Epithelial cell of proximal tubule (primary cell): Measurements from ENCODE around the gene LENG9. TPM values are rescaled to one million over a fixed set of nuclear protein-coding genes. Genes with fewer than 3 reads are reported as not detected.
"Not testable (repeated sequence)": the region's sequence is repeated elsewhere in the genome, so short reads cannot be mapped to it uniquely, and the experiment has no call there.

Source experiments
- DNase-seq: peaks from one replicate; pipeline ENCODE4 v3.0.0-alpha.2; 2011; ENCODE audit warnings: low read depth
- H3K4me3 ChIP-seq: 2 replicates; pipeline ENCODE4 v1.5.1; 2011; ENCODE audit warnings: low read depth, mild to moderate bottlenecking, low read length
- total RNA-seq: library from RNA; depleted of rRNA; stranded (reverse); fragments of >200 nt; gene quantifications from 2 replicates; pipeline ENCODE4 v1.2.3, GENCODE V29; 2015
- TF ChIP-seq, protein P1 (sequence below): conservative IDR thresholded peaks from 2 replicates; pipeline ENCODE4 v1.5.1; 2012; ENCODE audit warnings: low read depth, mild to moderate bottlenecking, low read length

LENG9 gene
- total RNA-seq, 1 donor from 2014 or later = 4.1 TPM

DNA sequence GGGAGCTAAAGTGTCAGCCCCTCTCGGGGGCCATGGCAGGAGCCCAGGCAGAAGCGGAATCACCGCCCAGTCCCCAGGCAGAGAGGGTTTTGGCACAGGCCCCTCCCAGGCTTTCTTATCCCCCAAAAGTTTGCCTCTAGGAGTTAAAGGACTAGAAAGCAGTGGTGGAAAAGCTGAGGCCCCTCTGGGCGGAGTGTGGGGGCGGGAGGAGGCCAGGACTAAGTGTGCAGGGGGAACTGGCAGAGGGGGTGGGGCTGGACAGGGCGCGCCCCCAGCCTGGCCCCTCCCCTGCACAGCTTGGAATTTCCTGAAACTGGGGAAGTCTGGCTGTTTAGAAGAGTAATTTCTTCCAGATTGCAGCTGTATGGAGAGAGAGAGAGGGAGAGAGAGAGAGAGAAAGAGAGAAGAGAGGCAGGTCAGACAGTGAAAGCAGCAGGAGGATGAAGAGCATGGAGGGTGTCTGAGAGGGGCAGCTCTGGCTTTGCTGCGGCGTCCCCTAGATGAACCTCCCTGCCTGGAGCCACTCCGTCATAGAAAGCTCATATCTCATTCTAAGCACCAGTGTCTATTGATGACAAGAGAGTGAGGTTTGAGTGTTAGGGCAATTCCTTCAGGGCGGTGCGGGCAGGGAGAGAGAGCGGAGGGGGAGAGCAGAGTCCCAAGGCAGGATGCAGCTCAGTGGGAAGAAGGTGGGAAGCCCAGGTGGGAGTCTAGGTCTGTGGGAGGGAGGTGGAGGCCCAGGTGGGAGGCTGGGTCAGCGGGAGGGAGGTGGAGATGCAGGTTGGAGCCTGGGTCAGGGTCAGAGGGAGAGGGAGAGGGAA, 9.7 kb upstream of the LENG9 start, which contains the start of gene CDC42EP5:
TSS of gene CDC42EP5 (minus strand) at position 226 of the 821 bp plus-strand sequence. CDS start 7,749 bp downstream, outside the sequence.
- no peak for DNase-seq
- peak within 1 kb of the TSS; percentile 47 for H3K4me3 ChIP-seq
- TF ChIP-seq, protein P1, sequence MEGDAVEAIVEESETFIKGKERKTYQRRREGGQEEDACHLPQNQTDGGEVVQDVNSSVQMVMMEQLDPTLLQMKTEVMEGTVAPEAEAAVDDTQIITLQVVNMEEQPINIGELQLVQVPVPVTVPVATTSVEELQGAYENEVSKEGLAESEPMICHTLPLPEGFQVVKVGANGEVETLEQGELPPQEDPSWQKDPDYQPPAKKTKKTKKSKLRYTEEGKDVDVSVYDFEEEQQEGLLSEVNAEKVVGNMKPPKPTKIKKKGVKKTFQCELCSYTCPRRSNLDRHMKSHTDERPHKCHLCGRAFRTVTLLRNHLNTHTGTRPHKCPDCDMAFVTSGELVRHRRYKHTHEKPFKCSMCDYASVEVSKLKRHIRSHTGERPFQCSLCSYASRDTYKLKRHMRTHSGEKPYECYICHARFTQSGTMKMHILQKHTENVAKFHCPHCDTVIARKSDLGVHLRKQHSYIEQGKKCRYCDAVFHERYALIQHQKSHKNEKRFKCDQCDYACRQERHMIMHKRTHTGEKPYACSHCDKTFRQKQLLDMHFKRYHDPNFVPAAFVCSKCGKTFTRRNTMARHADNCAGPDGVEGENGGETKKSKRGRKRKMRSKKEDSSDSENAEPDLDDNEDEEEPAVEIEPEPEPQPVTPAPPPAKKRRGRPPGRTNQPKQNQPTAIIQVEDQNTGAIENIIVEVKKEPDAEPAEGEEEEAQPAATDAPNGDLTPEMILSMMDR = peak; percentile 28

DNA sequence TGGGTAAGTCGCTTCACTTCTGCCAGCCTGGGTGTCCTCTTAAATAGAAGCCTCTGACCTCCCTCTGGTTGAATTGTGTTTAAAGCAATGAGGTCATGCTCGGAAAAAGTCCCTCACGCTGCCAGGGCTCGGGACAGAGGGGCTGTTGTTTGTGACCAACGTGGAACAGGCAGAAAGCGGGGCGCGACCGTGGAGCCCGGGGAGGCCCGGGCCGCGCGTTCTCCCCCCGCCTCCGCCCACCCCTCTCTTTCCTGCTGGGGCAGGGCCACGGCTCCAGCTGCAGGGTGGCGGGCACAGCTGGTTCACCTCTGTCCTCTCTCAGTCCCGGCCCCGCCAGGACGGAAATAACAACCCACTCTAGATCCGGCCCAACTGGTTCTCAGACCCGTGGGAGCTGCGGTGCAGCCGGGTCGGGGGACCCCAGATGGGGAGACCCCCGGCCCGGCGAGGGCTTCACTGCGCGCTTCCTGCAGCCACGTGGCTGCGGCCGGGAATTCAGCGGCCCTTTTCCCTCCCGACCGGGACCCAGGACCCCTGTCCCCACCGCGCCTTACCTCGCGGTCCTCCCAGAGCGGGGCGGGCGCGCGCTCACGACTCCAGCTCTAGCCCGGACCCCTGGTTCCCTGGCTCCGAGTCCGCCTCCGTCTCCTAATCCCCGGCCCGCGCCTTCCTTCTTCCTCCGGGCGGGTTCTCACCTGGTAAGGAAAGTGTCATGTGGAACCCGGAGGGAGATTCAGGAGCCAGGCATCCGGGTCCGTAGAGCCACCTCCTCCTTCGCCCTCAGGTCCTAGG, 7.6 kb upstream of the LENG9 start:
- peak overlapping the region; percentile 56 for H3K4me3 ChIP-seq
- TF ChIP-seq, protein P1 = no peak
- DNase-seq = no peak

DNA sequence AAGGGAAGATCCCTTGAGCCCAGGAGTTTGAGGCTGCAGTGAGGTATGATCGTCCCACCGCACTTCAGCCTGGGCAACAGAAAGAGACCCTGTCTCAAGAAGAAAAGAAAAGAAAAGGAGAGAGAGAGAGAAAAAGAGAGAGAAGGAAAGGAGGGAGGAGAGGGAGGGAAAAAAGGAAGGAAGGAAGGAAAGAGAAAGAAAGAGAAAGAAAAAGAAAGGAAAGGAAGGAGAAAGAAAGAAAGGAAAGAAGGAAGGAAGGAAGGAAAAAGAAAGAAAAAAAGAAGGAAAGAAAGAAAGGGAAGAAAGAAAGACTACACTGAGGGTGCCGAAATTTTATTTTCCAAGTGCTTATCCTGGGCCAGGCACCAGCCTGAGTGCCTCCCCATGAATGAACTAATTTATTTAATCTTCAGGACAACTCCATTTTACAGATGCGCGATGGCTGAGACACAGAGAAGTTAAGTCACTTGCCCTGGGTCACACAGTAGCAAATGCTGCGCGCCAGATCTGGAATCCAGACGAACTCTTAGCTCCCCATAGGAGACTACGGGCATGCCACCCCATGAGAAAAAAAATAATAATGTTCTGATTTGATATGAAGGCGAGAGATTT, 6.8 kb upstream of the LENG9 start:
- no peak for DNase-seq
- H3K4me3 ChIP-seq = peak overlapping the region; percentile 56
- TF ChIP-seq, protein P1 = no peak

DNA sequence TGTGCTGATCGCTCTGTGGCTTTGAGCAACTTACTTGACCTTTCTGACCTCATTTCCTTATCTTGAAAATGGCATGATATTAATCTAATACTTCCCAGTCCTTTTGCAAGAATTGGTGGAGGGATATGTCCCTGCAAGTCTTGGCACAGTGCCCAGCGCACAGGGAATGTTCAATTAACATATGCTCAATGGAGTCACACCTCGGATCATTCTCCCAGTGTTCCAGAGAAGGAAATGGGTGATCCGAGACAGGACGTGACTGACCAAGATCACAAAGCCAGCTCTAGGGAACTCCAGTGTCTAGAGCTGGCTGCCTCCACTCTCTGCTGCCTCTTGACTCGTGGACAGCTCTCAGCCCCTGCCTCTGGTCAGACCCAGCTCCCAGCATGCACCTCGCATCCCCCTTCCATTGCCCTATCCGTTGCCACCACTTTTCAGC, 5.9 kb upstream of the LENG9 start:
- no peak overlapping the region for H3K4me3 ChIP-seq
- TF ChIP-seq, protein P1 = no peak
- DNase-seq = no peak

DNA sequence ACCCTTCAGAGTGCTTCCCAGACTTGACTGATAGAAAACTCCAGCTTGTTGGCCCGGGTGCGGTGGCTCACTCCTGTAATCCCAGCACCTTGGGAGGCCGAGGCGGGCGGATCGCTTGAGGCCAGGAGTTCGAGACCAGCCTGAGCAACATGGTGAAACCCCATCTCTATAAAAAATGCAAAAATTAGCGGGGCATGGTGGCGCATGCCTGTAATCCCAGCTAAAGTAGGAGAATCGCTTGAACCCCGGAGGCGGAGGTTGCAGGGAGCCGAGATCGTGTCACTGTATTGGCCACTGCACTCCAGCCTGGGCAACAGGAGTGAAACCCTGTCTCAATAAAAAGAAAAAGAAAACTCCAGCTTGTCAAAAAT, 2.5 kb upstream of the LENG9 start:
- not testable (repeated sequence) for DNase-seq, H3K4me3 ChIP-seq

DNA sequence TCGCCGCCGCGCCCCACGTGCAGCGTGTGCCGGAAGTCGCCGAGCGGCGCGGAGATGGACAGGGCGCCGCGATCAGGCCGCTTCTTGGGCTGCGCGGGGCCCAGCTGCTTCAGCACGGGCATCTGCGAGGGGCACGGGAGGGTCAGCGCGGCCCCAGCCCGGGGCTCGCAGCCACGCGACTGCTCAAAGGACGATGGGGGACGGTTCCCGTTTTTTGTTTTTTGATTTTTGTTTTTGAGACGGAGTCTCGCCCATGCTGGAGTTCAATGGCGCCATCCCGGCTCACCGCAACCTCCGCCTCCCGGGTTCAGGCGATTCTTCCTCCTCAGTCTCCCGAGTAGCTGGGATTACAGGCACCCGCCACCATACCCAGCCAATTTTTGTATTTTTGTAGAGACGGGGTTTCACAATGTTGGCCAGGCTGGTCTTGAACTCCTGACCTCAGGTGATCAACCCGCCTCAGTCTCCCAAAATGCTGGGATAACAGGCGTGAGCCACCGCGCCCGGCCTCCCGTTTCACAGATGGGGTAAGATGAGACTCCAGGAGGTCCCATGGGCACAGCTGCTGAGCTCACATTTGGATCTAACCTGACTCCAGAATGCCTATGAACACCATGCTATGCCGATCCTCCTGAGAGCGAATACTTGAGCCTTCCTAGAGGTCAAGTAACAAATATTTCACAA, 2.0 kb upstream of the LENG9 start:
- no peak for DNase-seq
- TF ChIP-seq, protein P1 = no peak
- peak overlapping the region; percentile 81 for H3K4me3 ChIP-seq
